AG09309 (cell line): ENCODE data around the gene FBF1.

Source experiments
- DNase-seq: peaks from one replicate; pipeline ENCODE4 v3.0.0-alpha.2; 2010; ENCODE audit warnings: low read depth
- H3K4me3 ChIP-seq: 2 replicates; pipeline ENCODE4 v1.5.1; 2011; ENCODE audit warnings: mild to moderate bottlenecking, low read depth, low read length, moderate library complexity; ENCODE audit not compliant: control insufficient read depth
- TF ChIP-seq, protein P1 (sequence below): IDR thresholded peaks from 2 replicates; pipeline ENCODE4 v1.5.1; 2011; ENCODE audit warnings: mild to moderate bottlenecking, low read depth, low read length, inconsistent platforms; ENCODE audit not compliant: insufficient read depth, control insufficient read depth; ENCODE audit errors: missing control alignments

FBF1 gene

DNA sequence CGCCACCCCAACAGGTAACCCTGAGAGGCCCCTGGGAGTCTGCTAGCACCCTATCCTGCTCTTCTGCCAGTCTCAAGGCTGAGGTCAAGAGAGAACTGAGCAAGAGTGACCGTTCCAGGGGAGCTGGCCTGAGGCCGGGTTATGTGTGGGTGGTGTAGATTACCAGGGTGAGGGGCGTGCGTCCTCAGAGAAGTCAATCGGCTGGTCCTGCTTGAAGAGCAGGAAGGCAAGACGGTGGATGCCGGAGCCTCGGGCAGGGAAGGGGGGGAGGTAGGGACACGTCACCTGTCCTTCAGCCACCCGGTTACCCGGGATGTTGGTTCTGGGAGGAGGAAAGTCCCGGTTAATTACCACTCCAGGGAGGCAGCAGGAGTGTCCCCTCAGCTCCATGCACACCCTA, 41.5 kb downstream of the FBF1 start:
- H3K4me3 ChIP-seq: no peak overlapping the region
- TF ChIP-seq, protein P1, sequence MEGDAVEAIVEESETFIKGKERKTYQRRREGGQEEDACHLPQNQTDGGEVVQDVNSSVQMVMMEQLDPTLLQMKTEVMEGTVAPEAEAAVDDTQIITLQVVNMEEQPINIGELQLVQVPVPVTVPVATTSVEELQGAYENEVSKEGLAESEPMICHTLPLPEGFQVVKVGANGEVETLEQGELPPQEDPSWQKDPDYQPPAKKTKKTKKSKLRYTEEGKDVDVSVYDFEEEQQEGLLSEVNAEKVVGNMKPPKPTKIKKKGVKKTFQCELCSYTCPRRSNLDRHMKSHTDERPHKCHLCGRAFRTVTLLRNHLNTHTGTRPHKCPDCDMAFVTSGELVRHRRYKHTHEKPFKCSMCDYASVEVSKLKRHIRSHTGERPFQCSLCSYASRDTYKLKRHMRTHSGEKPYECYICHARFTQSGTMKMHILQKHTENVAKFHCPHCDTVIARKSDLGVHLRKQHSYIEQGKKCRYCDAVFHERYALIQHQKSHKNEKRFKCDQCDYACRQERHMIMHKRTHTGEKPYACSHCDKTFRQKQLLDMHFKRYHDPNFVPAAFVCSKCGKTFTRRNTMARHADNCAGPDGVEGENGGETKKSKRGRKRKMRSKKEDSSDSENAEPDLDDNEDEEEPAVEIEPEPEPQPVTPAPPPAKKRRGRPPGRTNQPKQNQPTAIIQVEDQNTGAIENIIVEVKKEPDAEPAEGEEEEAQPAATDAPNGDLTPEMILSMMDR: no peak
- no peak for DNase-seq

DNA sequence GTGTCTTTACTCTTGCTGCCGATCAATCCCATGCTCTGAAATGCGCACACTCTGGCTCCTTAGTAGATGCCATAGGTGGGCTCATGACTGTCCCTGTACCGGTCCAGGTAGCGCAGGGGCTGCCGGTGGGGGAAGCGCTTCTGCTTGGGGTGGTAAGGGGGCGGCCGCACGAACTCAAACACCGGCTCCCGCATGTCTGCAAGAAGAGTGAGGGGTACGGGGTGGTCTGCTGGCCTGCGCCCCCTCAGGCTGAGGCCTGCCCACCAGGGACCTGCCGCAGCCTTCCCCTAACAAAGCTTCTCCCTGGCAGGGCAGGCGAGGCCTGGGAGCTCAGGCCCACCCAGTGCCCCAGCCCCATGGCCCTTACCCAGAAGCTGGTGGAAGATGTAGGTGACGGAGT, 42.1 kb downstream of the FBF1 start:
- no peak overlapping the region for H3K4me3 ChIP-seq
- TF ChIP-seq, protein P1: no peak
- no peak for DNase-seq

DNA sequence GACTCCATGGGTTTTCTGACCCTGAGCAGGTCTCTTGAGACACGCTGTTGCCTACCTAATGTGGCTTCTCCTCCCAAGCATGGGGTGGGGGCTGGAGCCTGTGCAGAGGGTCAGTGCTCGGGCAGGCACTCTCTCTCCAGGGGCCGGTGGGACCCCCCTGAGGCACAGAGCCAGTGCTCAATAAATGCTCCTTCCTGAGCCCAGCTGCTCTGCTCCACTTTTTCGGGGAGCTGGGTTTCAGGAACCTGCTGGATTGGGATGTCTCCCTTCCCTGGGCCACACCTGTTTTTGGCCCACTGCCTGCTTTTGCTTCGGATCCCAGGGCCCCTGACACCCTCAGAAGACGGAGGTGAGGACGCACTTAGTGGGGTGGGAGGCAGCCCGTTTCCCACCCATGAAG, 42.8 kb downstream of the FBF1 start:
- H3K4me3 ChIP-seq: no peak overlapping the region
- TF ChIP-seq, protein P1: no peak
- no peak for DNase-seq

DNA sequence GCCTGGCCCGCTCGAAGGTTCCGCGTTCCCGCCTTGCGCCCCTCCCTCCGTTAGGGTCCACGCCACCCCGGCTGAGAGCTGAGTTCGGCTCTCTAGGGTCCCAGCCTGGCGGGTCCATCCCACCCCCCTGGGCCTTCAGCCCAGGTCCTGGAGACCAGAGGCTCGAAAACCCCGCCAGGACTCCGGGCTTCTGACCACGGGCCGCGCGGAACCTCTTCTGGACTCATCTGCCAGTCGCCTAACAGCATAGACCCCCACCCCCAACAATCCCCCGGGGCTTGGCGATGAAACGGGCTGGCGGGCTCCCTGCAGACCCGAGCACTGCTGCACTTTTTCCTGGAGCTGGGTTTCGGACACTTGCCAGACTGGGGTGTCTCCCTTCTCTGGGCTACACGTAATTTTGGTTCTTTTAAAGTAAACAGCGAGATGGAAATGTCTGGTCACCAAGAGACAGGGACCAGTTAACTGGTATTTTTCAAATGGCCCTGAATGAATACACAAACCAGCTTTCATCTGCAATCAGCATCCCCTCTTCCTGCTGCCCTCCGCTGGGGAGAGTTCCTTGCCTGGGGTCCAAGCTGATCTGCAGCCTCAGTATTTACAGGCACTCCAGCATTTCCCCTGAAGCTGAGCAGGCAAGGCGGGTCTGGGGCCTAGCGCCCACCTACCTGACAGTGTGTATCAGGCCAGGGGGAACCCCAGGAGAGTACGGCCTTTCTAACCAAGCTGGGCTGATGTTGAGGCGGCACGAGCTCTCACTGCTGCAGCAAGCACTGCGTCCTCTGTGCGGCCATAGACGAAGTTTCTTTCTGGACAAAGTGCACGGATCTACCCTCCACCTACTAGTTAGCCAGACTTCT, 43.5 kb downstream of the FBF1 start:
- TF ChIP-seq, protein P1: no peak
- H3K4me3 ChIP-seq: peak overlapping the region; percentile 51
- DNase-seq: no peak

DNA sequence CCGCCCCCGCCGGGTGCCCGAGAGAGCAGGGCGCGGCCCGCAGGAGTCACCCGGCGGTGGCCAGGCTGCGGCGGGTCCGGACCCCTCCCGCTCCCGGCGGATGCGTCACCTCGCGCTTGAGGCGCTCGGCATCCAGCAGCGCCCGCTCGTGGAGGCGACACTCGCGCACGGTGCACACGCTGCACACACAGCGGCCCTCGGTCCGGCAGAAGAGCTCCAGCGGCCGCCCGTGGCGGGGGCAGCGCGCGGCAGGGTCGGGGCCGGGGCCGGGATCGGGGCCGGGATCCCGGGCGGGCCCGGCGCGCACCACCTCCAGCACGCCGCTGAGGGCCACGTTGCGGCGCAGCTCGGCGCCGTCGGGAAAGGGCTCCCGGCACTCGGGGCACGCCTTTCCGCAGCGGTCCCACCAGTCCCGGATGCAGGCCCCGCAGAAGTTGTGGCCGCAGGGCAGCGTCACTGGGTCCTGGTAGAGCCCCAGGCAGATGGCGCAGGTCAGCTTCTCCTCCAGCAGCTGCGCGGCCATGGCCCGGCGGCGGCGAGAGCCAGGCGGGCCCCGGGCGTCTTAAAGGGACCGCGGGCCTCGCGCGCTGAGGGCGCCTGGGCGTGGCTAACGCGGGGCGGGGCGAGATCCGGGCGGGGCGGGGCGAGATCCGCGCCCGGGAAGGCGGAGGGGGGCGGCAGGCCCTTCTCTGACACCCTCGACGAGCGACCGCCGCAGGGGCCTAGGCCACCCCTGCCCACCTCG, 44.3 kb downstream of the FBF1 start, which contains the start of gene TRIM65:
TRIM65 (minus strand) TSS at position 537 of the 745 bp plus-strand sequence; CDS start at position 523, 14 bp downstream.
- TF ChIP-seq, protein P1: peak; percentile 27
- peak within 1 kb of the TSS; percentile 51 for H3K4me3 ChIP-seq
- peak; percentile 23 for DNase-seq

DNA sequence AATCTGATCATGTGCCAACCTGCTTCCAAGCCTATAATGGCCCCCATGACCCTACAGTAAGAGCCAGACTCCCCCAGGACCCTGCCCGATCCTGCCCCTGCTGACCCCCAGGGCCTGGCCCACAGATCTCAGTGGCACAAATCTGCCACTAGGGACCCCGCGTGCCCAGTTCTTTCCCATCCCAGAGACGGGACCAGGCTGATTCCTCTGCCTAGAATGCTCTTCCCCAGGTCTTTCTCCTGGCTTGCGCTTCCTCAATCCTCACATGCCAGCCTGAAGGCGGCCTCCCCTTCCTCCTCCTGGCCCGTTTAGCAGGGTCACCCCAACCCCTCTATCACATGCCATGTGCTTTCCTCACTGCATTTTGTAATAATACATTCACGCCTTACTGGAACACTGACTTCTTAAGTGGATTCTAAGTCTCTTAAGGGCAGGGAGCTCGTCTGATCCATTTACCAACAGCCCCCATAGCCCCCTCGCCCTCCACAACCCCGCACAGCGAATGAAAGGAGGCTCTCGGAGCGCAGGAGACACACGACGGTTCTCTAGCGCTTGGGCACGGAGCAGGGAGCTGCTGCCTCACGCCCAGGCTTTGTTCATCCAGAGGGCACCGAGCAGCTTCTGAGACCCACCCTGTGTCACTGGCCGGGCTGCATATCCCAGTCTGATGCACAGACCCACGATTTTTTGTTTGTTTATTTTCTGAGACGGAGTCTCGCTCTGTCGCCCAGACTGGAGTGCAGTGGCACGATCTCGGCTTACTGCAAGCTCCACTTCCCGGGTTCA, 45.3 kb downstream of the FBF1 start:
- no peak for DNase-seq
- H3K4me3 ChIP-seq: peak overlapping the region; percentile 51
- TF ChIP-seq, protein P1: peak; percentile 52
